Measurements from ENCODE around the gene PAPOLA. TPM values are rescaled to one million over a fixed set of nuclear protein-coding genes. Genes with fewer than 3 reads are reported as not detected.

The PAPOLA gene
- total and polyA plus RNA-seq, 2 of the 4 experiments (the other 2 are of a cell fraction), result 73.8 to 128 TPM

DNA sequence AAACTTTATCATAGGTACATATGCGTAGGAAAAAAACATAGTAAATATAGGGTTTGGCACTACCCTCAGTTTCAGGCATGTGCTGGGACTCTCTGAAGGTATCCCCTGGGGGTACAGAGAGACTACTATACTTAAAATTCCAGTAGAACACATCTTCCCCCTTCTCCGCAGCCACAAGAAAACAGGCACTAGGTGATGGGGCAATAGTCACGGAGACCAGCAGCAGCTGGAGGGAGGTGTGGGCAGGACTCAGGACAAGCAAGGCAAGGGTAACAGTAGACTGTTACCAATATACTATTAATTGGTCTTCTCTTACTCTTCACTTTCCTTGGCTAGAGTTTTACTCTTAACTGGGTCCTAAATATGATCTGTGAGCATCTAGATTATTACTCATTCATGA, 4.6 kb upstream of the PAPOLA start:
- intact Hi-C loops (cut with micrococcal nuclease), result no loop called here
- ATAC-seq (ENCODE audit: low read depth) (no peak), DNase-seq (no peak)
- H3K4me3 ChIP-seq (ENCODE audit: insufficient read depth, low read depth, low read length), result no peak overlapping the region
- no peak overlapping the region for H4K8ac ChIP-seq (ENCODE audit: low read depth in 2 of 2, low read length in 2 of 2)
- no peak overlapping the region for H2AFZ ChIP-seq (replicated peaks; ENCODE audit: low read length, poor library complexity)
- H2BK120ac ChIP-seq (ENCODE audit: low read depth, low read length), result no peak overlapping the region
- no peak overlapping the region for H4K5ac ChIP-seq (ENCODE audit: low read depth, low read length)
- H2BK20ac ChIP-seq (ENCODE audit: low read depth, low read length), result no peak overlapping the region
- in situ Hi-C loops (cut with MboI; ENCODE audit: low sequenced_read_pairs), result no loop called here
- H3K9me3 ChIP-seq (ENCODE audit: control insufficient read depth, insufficient read depth, low read length), result no peaks in the 10 kb centered on the region
- H3K9me1 ChIP-seq (ENCODE audit: insufficient read depth, low read length), result peaks cover 2% of the 10 kb centered on the region; the same call in 1 of the 2 replicates
- no peak overlapping the region for H2BK15ac ChIP-seq (ENCODE audit: low read depth, low read length)
- H2BK5ac ChIP-seq (ENCODE audit: low read depth, low read length, poor library complexity, severe bottlenecking), result no peak overlapping the region
- H3K56ac ChIP-seq (ENCODE audit: extremely low read depth, insufficient read depth, low read length), result no peak overlapping the region
- no peak overlapping the region for H2AK5ac ChIP-seq (ENCODE audit: low read depth, low read length)
- TF ChIP-seq SMC3 (IDR thresholded peaks at IDR 0.05; ENCODE audit: low read depth, low read length), result no peak
- no peak for TF ChIP-seq RCOR1 (IDR thresholded peaks at IDR 0.05; ENCODE audit: insufficient replicate concordance, low read length)
- no peak for TF ChIP-seq RFX5 (IDR thresholded peaks at IDR 0.05; ENCODE audit: low read depth, low read length)
- TF ChIP-seq MXI1 (IDR thresholded peaks at IDR 0.05; ENCODE audit: borderline replicate concordance, low read depth, low read length), result no peak
- no peak for TF ChIP-seq MAFK (IDR thresholded peaks at IDR 0.05; ENCODE audit: low read depth, low read length)
- TF ChIP-seq, protein P1, sequence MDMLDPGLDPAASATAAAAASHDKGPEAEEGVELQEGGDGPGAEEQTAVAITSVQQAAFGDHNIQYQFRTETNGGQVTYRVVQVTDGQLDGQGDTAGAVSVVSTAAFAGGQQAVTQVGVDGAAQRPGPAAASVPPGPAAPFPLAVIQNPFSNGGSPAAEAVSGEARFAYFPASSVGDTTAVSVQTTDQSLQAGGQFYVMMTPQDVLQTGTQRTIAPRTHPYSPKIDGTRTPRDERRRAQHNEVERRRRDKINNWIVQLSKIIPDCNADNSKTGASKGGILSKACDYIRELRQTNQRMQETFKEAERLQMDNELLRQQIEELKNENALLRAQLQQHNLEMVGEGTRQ (IDR thresholded peaks at IDR 0.05; ENCODE audit: low read depth, low read length), result no peak
- no peak for TF ChIP-seq FOS (IDR thresholded peaks at IDR 0.05; ENCODE audit: low read depth, low read length)
- no peak for TF ChIP-seq POLR2A (IDR thresholded peaks at IDR 0.05; ENCODE audit: low read depth, low read length)
- no peak for TF ChIP-seq RAD21 (IDR thresholded peaks at IDR 0.05; ENCODE audit: low read length)
- TF ChIP-seq NFE2L2 (IDR thresholded peaks at IDR 0.05; ENCODE audit: low read depth, low read length), result no peak
- no peak for TF ChIP-seq BHLHE40 (IDR thresholded peaks at IDR 0.05; ENCODE audit: low read depth, low read length)
- TF ChIP-seq CHD1 (IDR thresholded peaks at IDR 0.05; ENCODE audit: low read depth, low read length), result no peak
- TF ChIP-seq, protein P2, sequence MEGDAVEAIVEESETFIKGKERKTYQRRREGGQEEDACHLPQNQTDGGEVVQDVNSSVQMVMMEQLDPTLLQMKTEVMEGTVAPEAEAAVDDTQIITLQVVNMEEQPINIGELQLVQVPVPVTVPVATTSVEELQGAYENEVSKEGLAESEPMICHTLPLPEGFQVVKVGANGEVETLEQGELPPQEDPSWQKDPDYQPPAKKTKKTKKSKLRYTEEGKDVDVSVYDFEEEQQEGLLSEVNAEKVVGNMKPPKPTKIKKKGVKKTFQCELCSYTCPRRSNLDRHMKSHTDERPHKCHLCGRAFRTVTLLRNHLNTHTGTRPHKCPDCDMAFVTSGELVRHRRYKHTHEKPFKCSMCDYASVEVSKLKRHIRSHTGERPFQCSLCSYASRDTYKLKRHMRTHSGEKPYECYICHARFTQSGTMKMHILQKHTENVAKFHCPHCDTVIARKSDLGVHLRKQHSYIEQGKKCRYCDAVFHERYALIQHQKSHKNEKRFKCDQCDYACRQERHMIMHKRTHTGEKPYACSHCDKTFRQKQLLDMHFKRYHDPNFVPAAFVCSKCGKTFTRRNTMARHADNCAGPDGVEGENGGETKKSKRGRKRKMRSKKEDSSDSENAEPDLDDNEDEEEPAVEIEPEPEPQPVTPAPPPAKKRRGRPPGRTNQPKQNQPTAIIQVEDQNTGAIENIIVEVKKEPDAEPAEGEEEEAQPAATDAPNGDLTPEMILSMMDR (conservative IDR thresholded peaks at IDR 0.05; ENCODE audit: low read depth, low read length), result no peak
- POLR2A ChIA-PET (ENCODE audit: unreplicated experiment), result no interaction called here
- no peak overlapping the region for H3K14ac ChIP-seq (replicated peaks; ENCODE audit: low read depth, low read length)
- CTCF ChIA-PET, result no interaction called here
- H3K4ac ChIP-seq (ENCODE audit: low read depth, low read length), result no peak overlapping the region
- H3K23ac ChIP-seq (ENCODE audit: low read depth, low read length), result no peak overlapping the region
- dilution Hi-C loops (cut with HindIII; ENCODE audit: low sequenced_read_pairs, unreplicated experiment), result no loop called here
- 0 out of 2 replicates have a peak, but pooled peaks cover 2% of the 10 kb centered on the region for H3K4me1 ChIP-seq (ENCODE audit: control insufficient read depth, insufficient read depth, low read length)
- BruUV-seq (replicated peaks), result no TSS peak
- H2AK9ac ChIP-seq (replicated peaks; ENCODE audit: low read depth, low read length, poor library complexity), result no peak overlapping the region
- H4K91ac ChIP-seq (ENCODE audit: insufficient read depth, low read depth, low read length), result no peak overlapping the region
- H3K36me3 ChIP-seq (ENCODE audit: control insufficient read depth, insufficient read depth, low read length), result no peaks in the 10 kb centered on the region
- no peak overlapping the region for H3K4me2 ChIP-seq (ENCODE audit: low read depth, low read length)
- H3K27me3 ChIP-seq (ENCODE audit: control insufficient read depth, insufficient read depth, low read length), result peaks cover 9% of the 10 kb centered on the region
- no CpG with 5 or more reads among the region's 3 CpGs for WGBS, 2 experiments (ENCODE audit: extremely low coverage in 2 of 2, insufficient read length in 1 of 2)
- no peak overlapping the region for H3K27ac ChIP-seq (ENCODE audit: insufficient read depth, low read length)
- H3K79me1 ChIP-seq (ENCODE audit: low read depth in 1 of 2, low read length in 2 of 2), result peaks cover 5 to 11% of the 10 kb centered on the region in 2 experiments; a peak in 3 of 4 replicates
- H3K9ac ChIP-seq (ENCODE audit: low read depth, low read length), result no peak overlapping the region
- no peaks in the 10 kb centered on the region for H4K20me1 ChIP-seq (ENCODE audit: insufficient read depth, low read length)
- no peak overlapping the region for H3K18ac ChIP-seq (ENCODE audit: low read depth, low read length)

Data from IMR-90 (cell line).